PC-9 (cell line): ENCODE results near the gene SERPINE1. TPM values are rescaled to one million over a fixed set of nuclear protein-coding genes. Genes with fewer than 3 reads are reported as not detected.

Experiments
- BruUV-seq: library from RNA; stranded (reverse); fragments of 400-500 nt; replicated peaks from 2 replicates; lab custom pipeline; 2021; lab: Mats Ljungman, UMichigan
- CTCF ChIA-PET: fragments of 300-600 bp; sonication (Branson Sonifier 250); formaldehyde crosslinking; loops from one replicate; lab custom pipeline; 2022; ENCODE audit warnings: antibody characterized with exemption; lab: Charles Lee
- POLR2A ChIA-PET: fragments of 300-600 bp; sonication (Branson Sonifier 250); formaldehyde crosslinking; loops from one replicate; lab custom pipeline; 2022; ENCODE audit warnings: antibody characterized with exemption; ENCODE audit not compliant: unreplicated experiment; lab: Charles Lee
- DNase-seq, 2 experiments: peaks; one replicate each; pipeline versions ENCODE4 v3.0.0 to v3.0.0-alpha.2; 2015 to 2022; ENCODE audit warnings: mixed read lengths in 1 of 2
- H2AFZ ChIP-seq: fragments of 200-600 bp; sonication (generic); 2 replicates; pipeline ENCODE4 v1.8.1; 2017; ENCODE audit warnings: antibody characterized with exemption
- H3F3A ChIP-seq: fragments of 200-600 bp; sonication (generic); 2 replicates; pipeline ENCODE4 v1.8.1; 2017; ENCODE audit warnings: antibody characterized with exemption, mild to moderate bottlenecking, low read depth; ENCODE audit not compliant: insufficient read depth
- H3K27ac ChIP-seq: fragments of 200-600 bp; sonication (generic); 2 replicates; pipeline ENCODE4 v1.6.1; 2016; ENCODE audit warnings: mixed run types
- H3K27me3 ChIP-seq: fragments of 200-600 bp; sonication (generic); 2 replicates; pipeline ENCODE4 v1.6.1; 2016; ENCODE audit warnings: low read depth, mixed run types; ENCODE audit not compliant: insufficient read depth
- H3K36me3 ChIP-seq: fragments of 200-600 bp; sonication (generic); 2 replicates; pipeline ENCODE4 v1.6.1; 2016; ENCODE audit warnings: low read depth, mixed run types
- H3K4me1 ChIP-seq: fragments of 200-600 bp; sonication (generic); replicated peaks from 2 replicates; pipeline ENCODE4 v1.6.1; 2016; ENCODE audit warnings: mixed run types; ENCODE audit not compliant: insufficient read depth
- H3K4me2 ChIP-seq: fragments of 200-600 bp; sonication (generic); 2 replicates; pipeline ENCODE4 v1.6.1; 2017; ENCODE audit warnings: mixed run types
- H3K4me3 ChIP-seq: fragments of 200-600 bp; sonication (generic); 2 replicates; pipeline ENCODE4 v1.6.1; 2016; ENCODE audit warnings: mixed run types
- H3K79me2 ChIP-seq: fragments of 200-600 bp; sonication (generic); 2 replicates; pipeline ENCODE4 v1.6.1; 2017; ENCODE audit warnings: low read depth, mixed run types
- H3K9me2 ChIP-seq: fragments of 200-600 bp; sonication (generic); 2 replicates; pipeline ENCODE4 v1.8.1; 2017; ENCODE audit warnings: mild to moderate bottlenecking; ENCODE audit not compliant: insufficient read depth
- H3K9me3 ChIP-seq: fragments of 200-600 bp; sonication (generic); 2 replicates; pipeline ENCODE4 v1.8.1; 2016; ENCODE audit warnings: low read depth; ENCODE audit not compliant: insufficient read depth
- H4K20me1 ChIP-seq: fragments of 200-600 bp; sonication (generic); 2 replicates; pipeline ENCODE4 v1.8.1; 2017; ENCODE audit not compliant: insufficient read depth
- EZH2 ChIP-seq: fragments of 200-600 bp; sonication (generic); IDR thresholded peaks from 2 replicates; pipeline ENCODE4 v1.8.0; 2017; ENCODE audit warnings: antibody characterized with exemption, low read depth
- intact Hi-C: fragments of 100-400 bp; cut with micrococcal nuclease; formaldehyde crosslinking; loops from one replicate; pipeline ENCODE4 v1.10.0; 2022; ENCODE audit not compliant: unreplicated experiment
- total RNA-seq: library from RNA; stranded (reverse); gene quantifications from 2 replicates; pipeline ENCODE4 v1.2.3, GENCODE V29; 2021
- TF ChIP-seq, protein P1 (sequence below): fragments of 200-600 bp; sonication (generic); conservative IDR thresholded peaks from 2 replicates; pipeline ENCODE4 v1.6.1; 2017; ENCODE audit warnings: mixed run types, antibody characterized with exemption, mild to moderate bottlenecking, moderate library complexity

SERPINE1 gene
- total RNA-seq, 1 experiment from 2014 or later: 36.2 TPM

DNA sequence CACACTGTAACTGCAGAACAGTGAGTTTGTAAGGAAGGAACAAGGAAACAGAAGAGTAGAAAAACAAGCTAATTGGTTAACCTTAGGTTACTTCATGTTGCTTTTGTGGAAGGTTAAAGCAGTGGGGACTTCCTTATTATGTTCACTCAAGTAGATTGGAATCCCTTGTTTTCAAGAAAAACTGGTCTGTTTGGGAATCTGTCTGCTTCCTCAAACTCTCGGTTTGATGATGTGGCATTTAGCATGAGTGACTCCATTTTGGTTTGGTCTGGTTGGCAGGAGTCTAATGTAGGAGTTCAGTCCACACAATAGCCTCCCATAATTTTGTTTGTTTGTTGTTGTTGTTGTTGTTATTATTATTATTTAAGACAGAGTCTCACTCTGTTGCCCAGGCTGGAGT is 45.5 kb upstream of the SERPINE1 start:
- H3K27me3 ChIP-seq: no peaks in the 10 kb centered on the region
- H3F3A ChIP-seq: peaks cover 52% of the 10 kb centered on the region
- peak in 1 of 2 experiments; percentile 98 for DNase-seq
- H3K4me1 ChIP-seq: peaks cover 37% of the 10 kb centered on the region
- TF ChIP-seq, protein P1, sequence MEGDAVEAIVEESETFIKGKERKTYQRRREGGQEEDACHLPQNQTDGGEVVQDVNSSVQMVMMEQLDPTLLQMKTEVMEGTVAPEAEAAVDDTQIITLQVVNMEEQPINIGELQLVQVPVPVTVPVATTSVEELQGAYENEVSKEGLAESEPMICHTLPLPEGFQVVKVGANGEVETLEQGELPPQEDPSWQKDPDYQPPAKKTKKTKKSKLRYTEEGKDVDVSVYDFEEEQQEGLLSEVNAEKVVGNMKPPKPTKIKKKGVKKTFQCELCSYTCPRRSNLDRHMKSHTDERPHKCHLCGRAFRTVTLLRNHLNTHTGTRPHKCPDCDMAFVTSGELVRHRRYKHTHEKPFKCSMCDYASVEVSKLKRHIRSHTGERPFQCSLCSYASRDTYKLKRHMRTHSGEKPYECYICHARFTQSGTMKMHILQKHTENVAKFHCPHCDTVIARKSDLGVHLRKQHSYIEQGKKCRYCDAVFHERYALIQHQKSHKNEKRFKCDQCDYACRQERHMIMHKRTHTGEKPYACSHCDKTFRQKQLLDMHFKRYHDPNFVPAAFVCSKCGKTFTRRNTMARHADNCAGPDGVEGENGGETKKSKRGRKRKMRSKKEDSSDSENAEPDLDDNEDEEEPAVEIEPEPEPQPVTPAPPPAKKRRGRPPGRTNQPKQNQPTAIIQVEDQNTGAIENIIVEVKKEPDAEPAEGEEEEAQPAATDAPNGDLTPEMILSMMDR: no peak
- TF ChIP-seq EZH2: no peak
- ChIA-PET POLR2A (interaction anchor here (0.5 to 1.2 kb wide), 6 partner anchors 36 to 746 kb away, joined by 3 to 15 read pairs (median 5); partner anchors contain the start of gene SERPINE1), CTCF (interaction anchor here (0.6 to 0.7 kb wide), 5 partner anchors 13 to 624 kb away, joined by 4 to 8 read pairs (median 6); no protein-coding TSS in a partner anchor)
- peak overlapping the region; percentile 78 for H3K27ac ChIP-seq
- no TSS peak for BruUV-seq
- H3K9me2 ChIP-seq: no peaks in the 10 kb centered on the region
- H3K79me2 ChIP-seq: peaks cover 8% of the 10 kb centered on the region
- no peaks in the 10 kb centered on the region for H4K20me1 ChIP-seq
- intact Hi-C loops: loop anchor here (1.0 to 10.0 kb wide), 2 partner anchors 57 to 497 kb away; partner anchors contain the start of genes FBXO24 and LRCH4
- H3K4me3 ChIP-seq: no peak overlapping the region
- no peaks in the 10 kb centered on the region for H3K9me3 ChIP-seq
- H3K4me2 ChIP-seq: peak overlapping the region; percentile 41; the same call in 1 of the 2 replicates
- H3K36me3 ChIP-seq: no peaks in the 10 kb centered on the region
- H2AFZ ChIP-seq: no peak overlapping the region

DNA sequence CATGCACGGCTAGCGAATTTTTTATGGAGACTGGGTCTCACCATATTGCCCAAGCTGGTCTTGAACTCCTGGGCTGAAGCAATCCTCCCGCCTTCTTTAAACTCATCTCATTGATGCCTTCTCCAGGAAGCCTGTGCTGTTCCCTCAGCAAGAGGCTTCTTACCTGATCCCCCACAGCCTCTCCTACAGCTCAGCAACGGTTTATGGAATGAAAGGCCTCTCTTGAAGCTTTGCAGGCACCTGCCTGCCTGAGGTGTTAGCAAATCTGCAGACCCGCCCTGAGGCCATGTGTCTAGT is 42.1 kb upstream of the SERPINE1 start:
- H3F3A ChIP-seq: peaks cover 46% of the 10 kb centered on the region
- H3K4me2 ChIP-seq: peak overlapping the region; percentile 77
- H4K20me1 ChIP-seq: no peaks in the 10 kb centered on the region
- peak overlapping the region; percentile 88 for H3K27ac ChIP-seq
- no peak overlapping the region for H2AFZ ChIP-seq
- DNase-seq: no peak
- TSS peak; percentile 47 for BruUV-seq
- CTCF ChIA-PET: interaction anchor here (0.5 to 1.4 kb wide), 15 partner anchors 10 to 917 kb away, joined by 3 to 16 read pairs (median 5); partner anchors contain the start of genes GAL3ST4 and POP7
- no peaks in the 10 kb centered on the region for H3K27me3 ChIP-seq
- no peak overlapping the region; the same call in 1 of the 2 replicates for H3K4me3 ChIP-seq
- no peaks in the 10 kb centered on the region for H3K36me3 ChIP-seq
- H3K4me1 ChIP-seq: peaks cover 39% of the 10 kb centered on the region
- H3K9me3 ChIP-seq: no peaks in the 10 kb centered on the region
- POLR2A ChIA-PET: interaction anchor here (0.5 to 1.5 kb wide), 14 partner anchors 14 to 481 kb away, joined by 4 to 23 read pairs (median 8); partner anchors contain the start of genes PLOD3 and SRRT
- TF ChIP-seq, protein P1: no peak
- no peak for TF ChIP-seq EZH2
- peaks cover 42% of the 10 kb centered on the region for H3K79me2 ChIP-seq
- H3K9me2 ChIP-seq: no peaks in the 10 kb centered on the region
- intact Hi-C loops: loop anchor here (1.0 to 10.0 kb wide), 4 partner anchors 15 to 500 kb away; partner anchors contain the start of genes FBXO24 and LRCH4

DNA sequence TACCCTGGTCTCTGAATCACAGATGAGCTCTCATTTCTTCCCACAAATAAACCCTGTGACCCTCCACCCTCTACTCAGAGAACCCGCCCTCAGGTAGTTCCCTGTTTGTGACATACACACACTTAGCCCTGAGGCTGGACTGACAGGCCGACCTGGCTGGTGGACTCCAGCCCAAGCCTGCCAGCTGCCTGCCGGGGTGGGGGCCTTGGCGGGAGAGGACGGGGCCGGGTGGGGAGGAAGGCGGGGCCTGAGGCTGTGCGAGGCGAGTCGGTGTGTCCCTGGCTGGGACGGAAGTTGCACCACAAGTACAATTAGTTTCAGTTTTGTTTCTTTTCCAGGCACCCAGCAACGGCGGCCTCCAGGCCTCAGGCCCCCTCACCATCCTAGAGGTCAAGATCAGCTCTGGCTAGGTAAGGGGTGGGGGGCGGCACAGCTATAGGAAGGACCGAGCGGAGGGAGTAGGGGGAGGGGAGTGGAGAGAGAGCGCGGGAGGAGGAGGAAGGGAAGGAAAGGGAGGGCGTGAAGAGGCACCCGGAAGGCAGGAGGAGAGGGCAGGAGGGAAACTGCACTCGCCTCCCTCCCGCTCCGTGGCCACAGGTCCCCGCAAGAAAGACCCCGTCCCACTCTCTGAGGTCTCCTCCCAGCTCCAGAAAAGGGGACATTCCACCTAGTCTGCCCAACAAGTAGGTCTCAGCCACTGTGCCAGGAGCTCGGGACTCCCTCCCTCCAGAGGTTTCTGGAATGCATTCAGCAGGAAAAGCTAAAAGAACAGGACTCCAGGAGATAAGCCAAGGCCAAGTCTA is 41.5 kb upstream of the SERPINE1 start, which contains the start of gene TRIM56:
TSS of gene TRIM56 (plus strand) at position 320 of the 803 bp plus-strand sequence. CDS start 1,832 bp downstream, outside the sequence.
- peaks cover 46% of the 10 kb centered on the region for H3K79me2 ChIP-seq
- H3K9me3 ChIP-seq: no peaks in the 10 kb centered on the region
- H2AFZ ChIP-seq: peak within 1 kb of the TSS; percentile 67
- no peaks in the 10 kb centered on the region for H3K9me2 ChIP-seq
- H3K27me3 ChIP-seq: no peaks in the 10 kb centered on the region
- peaks cover 39% of the 10 kb centered on the region for H3K4me1 ChIP-seq
- H3K27ac ChIP-seq: peak within 1 kb of the TSS; percentile 88
- peak within 1 kb of the TSS; percentile 77 for H3K4me2 ChIP-seq
- no peaks in the 10 kb centered on the region for H4K20me1 ChIP-seq
- H3K36me3 ChIP-seq: no peaks in the 10 kb centered on the region
- POLR2A ChIA-PET: interaction anchor here (0.5 to 1.5 kb wide), 15 partner anchors 14 to 482 kb away, joined by 4 to 23 read pairs (median 8); partner anchors contain the start of gene SRRT
- CTCF ChIA-PET: interaction anchor here (0.5 to 1.4 kb wide), 15 partner anchors 10 to 917 kb away, joined by 3 to 16 read pairs (median 5); partner anchors contain the start of genes GAL3ST4 and POP7
- peak within 1 kb of the TSS; percentile 88 for H3K4me3 ChIP-seq
- BruUV-seq: no TSS peak
- no peak for TF ChIP-seq EZH2
- TF ChIP-seq, protein P1: no peak
- intact Hi-C loops: loop anchor here (1.0 to 10.0 kb wide), 4 partner anchors 15 to 501 kb away; partner anchors contain the start of genes FBXO24 and LRCH4
- peak; percentile 98 to 99 for DNase-seq
- peaks cover 46% of the 10 kb centered on the region for H3F3A ChIP-seq
